ENCODE data around the gene SPAG17. TPM values are rescaled to one million over a fixed set of nuclear protein-coding genes. Genes with fewer than 3 reads are reported as not detected.

Gene SPAG17
- polyA plus RNA-seq, 1 donor from 2014 or later, result 0.25 TPM

DNA sequence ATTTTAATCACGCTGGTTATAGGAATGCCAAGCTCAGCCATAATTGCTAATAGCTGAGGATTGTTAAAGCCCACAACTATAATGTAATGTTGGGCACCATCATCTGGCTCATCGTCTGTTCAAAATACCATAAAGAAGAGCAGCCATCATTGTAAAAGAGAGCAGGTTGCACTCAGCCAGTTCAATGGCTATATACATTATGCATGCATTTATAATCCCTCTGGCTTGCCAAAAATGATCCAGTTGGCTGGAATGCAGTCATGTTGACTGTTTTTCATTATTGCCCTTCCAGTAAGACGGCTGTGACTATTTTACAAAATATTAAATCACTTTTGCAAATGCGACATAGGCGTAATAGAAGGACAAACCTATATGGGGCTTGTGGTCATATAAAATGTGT lies 85.3 kb downstream of the SPAG17 start:
- Histone ChIP-seq H3K36me3 (ENCODE audit: insufficient read depth, low read length) (no peaks in the 10 kb centered on the region), H4K20me1 (ENCODE audit: insufficient read depth) (no peaks in the 10 kb centered on the region), H3K4me3 (ENCODE audit: low read length) (no peak overlapping the region), H3K9ac (ENCODE audit: low read length) (no peak overlapping the region), H3F3A (ENCODE audit: insufficient read depth, low read length, poor library complexity, severe bottlenecking) (no peaks in the 10 kb centered on the region), H3K9me2 (ENCODE audit: insufficient read depth, low read length) (no peaks in the 10 kb centered on the region), H2AFZ (ENCODE audit: low read depth, low read length) (no peak overlapping the region), H3K9me3 (ENCODE audit: low read length) (no peaks in the 10 kb centered on the region), H3K79me2 (replicated peaks; ENCODE audit: insufficient read depth, low read length) (no peaks in the 10 kb centered on the region), H3K27ac (ENCODE audit: low read length) (no peak overlapping the region), H3K4me2 (ENCODE audit: low read length) (no peak overlapping the region), H3K27me3 (ENCODE audit: insufficient read depth, low read depth, low read length) (no peaks in the 10 kb centered on the region)
- TF ChIP-seq, protein P1, sequence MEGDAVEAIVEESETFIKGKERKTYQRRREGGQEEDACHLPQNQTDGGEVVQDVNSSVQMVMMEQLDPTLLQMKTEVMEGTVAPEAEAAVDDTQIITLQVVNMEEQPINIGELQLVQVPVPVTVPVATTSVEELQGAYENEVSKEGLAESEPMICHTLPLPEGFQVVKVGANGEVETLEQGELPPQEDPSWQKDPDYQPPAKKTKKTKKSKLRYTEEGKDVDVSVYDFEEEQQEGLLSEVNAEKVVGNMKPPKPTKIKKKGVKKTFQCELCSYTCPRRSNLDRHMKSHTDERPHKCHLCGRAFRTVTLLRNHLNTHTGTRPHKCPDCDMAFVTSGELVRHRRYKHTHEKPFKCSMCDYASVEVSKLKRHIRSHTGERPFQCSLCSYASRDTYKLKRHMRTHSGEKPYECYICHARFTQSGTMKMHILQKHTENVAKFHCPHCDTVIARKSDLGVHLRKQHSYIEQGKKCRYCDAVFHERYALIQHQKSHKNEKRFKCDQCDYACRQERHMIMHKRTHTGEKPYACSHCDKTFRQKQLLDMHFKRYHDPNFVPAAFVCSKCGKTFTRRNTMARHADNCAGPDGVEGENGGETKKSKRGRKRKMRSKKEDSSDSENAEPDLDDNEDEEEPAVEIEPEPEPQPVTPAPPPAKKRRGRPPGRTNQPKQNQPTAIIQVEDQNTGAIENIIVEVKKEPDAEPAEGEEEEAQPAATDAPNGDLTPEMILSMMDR (IDR thresholded peaks at IDR 0.05; ENCODE audit: poor library complexity, severe bottlenecking), result no peak
- no peak for TF ChIP-seq MXI1 (conservative IDR thresholded peaks at IDR 0.05; ENCODE audit: poor library complexity, severe bottlenecking)

DNA sequence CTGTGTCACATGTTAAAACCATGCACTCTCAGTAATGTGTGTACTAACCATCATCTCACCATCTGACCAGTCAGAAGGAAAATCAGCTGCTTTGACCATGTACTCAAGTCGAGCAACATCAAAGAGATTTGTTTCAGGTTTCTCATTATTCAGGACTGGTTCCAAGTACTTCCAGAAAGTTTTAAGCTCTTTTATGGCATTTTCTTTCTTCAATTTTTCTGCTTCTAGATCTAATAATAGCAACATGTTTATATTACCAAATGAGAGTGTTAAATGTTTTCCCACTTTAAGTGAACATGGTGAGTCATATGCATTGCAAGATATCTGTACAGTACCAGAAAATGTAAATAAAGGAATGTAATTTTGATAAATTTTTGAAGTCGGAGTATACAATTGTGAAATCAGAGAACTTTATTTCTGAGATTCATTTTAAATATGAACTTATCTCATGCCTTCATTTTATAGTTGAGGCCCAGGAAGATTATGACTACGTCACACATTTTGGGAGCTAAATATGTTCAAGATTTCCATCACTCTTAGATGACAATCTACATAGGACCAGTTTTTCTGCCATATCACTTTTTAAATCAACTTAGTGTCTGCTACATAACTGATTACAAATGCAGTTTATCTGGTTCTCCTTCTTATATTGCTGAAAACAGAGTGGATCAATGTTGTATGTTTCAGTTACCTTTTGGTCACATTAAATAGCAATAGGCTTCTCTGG lies 87.2 kb downstream of the SPAG17 start:
- no peaks in the 10 kb centered on the region for H3K79me2 ChIP-seq (replicated peaks; ENCODE audit: insufficient read depth, low read length)
- no peaks in the 10 kb centered on the region for H4K20me1 ChIP-seq (ENCODE audit: insufficient read depth)
- no peaks in the 10 kb centered on the region for H3K27me3 ChIP-seq (ENCODE audit: insufficient read depth, low read depth, low read length)
- no peaks in the 10 kb centered on the region for H3F3A ChIP-seq (ENCODE audit: insufficient read depth, low read length, poor library complexity, severe bottlenecking)
- H3K9me2 ChIP-seq (ENCODE audit: insufficient read depth, low read length), result no peaks in the 10 kb centered on the region
- H3K4me2 ChIP-seq (ENCODE audit: low read length), result no peak overlapping the region
- H3K4me3 ChIP-seq (ENCODE audit: low read length), result no peak overlapping the region
- no peak overlapping the region for H3K9ac ChIP-seq (ENCODE audit: low read length)
- no peaks in the 10 kb centered on the region for H3K36me3 ChIP-seq (ENCODE audit: insufficient read depth, low read length)
- TF ChIP-seq EZH2 (IDR thresholded peaks at IDR 0.05; ENCODE audit: borderline replicate concordance, insufficient read depth, low read length, poor library complexity, severe bottlenecking), result no peak
- no peak for TF ChIP-seq POLR2AphosphoS5 (IDR thresholded peaks at IDR 0.05)
- TF ChIP-seq, protein P2, sequence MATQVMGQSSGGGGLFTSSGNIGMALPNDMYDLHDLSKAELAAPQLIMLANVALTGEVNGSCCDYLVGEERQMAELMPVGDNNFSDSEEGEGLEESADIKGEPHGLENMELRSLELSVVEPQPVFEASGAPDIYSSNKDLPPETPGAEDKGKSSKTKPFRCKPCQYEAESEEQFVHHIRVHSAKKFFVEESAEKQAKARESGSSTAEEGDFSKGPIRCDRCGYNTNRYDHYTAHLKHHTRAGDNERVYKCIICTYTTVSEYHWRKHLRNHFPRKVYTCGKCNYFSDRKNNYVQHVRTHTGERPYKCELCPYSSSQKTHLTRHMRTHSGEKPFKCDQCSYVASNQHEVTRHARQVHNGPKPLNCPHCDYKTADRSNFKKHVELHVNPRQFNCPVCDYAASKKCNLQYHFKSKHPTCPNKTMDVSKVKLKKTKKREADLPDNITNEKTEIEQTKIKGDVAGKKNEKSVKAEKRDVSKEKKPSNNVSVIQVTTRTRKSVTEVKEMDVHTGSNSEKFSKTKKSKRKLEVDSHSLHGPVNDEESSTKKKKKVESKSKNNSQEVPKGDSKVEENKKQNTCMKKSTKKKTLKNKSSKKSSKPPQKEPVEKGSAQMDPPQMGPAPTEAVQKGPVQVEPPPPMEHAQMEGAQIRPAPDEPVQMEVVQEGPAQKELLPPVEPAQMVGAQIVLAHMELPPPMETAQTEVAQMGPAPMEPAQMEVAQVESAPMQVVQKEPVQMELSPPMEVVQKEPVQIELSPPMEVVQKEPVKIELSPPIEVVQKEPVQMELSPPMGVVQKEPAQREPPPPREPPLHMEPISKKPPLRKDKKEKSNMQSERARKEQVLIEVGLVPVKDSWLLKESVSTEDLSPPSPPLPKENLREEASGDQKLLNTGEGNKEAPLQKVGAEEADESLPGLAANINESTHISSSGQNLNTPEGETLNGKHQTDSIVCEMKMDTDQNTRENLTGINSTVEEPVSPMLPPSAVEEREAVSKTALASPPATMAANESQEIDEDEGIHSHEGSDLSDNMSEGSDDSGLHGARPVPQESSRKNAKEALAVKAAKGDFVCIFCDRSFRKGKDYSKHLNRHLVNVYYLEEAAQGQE (IDR thresholded peaks at IDR 0.05; ENCODE audit: borderline replicate concordance), result no peak
- no peak for TF ChIP-seq SMC3 (conservative IDR thresholded peaks at IDR 0.05; ENCODE audit: poor library complexity)
- TF ChIP-seq MXI1 (conservative IDR thresholded peaks at IDR 0.05; ENCODE audit: poor library complexity, severe bottlenecking), result no peak
- no peak for TF ChIP-seq RAD21 (conservative IDR thresholded peaks at IDR 0.05)
- no peak for TF ChIP-seq EP300 (conservative IDR thresholded peaks at IDR 0.05; ENCODE audit: poor library complexity, severe bottlenecking)
- TF ChIP-seq, protein P1 (IDR thresholded peaks at IDR 0.05; ENCODE audit: poor library complexity, severe bottlenecking), result no peak
- no peak for TF ChIP-seq TAF1 (IDR thresholded peaks at IDR 0.05; ENCODE audit: low read depth)
- no peaks in the 10 kb centered on the region for H3K9me3 ChIP-seq (ENCODE audit: low read length)
- no peak overlapping the region for H2AFZ ChIP-seq (ENCODE audit: low read depth, low read length)
- no peak overlapping the region for H3K27ac ChIP-seq (ENCODE audit: low read length)

All from neural cell (in vitro differentiated cells).